B cell (primary cell): ENCODE data around the gene TRPC4AP. TPM values are rescaled to one million over a fixed set of nuclear protein-coding genes. Genes with fewer than 3 reads are reported as not detected.

Source experiments
- ATAC-seq: fragments of 200-7000 bp; cut with Tn5 transposase; one replicate; pipeline ENCODE4 v1.10.0; 2021; ENCODE audit warnings: low read depth, mild to moderate bottlenecking, moderate number of reproducible peaks, moderate library complexity
- CTCF ChIA-PET: fragments of 350-600 bp; sonication (Branson Sonifier 250); formaldehyde crosslinking; loops from one replicate; lab custom pipeline; 2021; ENCODE audit warnings: antibody characterized with exemption, inconsistent platforms; lab: Charles Lee
- POLR2A ChIA-PET: fragments of 350-600 bp; sonication (Branson Sonifier 250); formaldehyde crosslinking; loops from one replicate; lab custom pipeline; 2021; ENCODE audit warnings: antibody characterized with exemption; lab: Charles Lee
- DNase-seq: peaks from one replicate; pipeline ENCODE4 v3.0.0; 2013
- H2AFZ ChIP-seq: 2 replicates; pipeline ENCODE4 v1.6.1; 2012; ENCODE audit warnings: mild to moderate bottlenecking, low read depth, low read length; ENCODE audit not compliant: insufficient read depth, poor library complexity, severe bottlenecking
- H3K27ac ChIP-seq, 2 donors: 1 replicate in 1 of 2; 2 replicates in 1 of 2; pipeline ENCODE4 v1.5.1; 2012 to 2013; ENCODE audit warnings: low read length in 2 of 2, mild to moderate bottlenecking in 2 of 2, moderate library complexity in 1 of 2
- H3K27me3 ChIP-seq, 4 experiments: fragments of 200-600 bp in 1 of 4; sonication (generic) in 1 of 4; replicated peaks in 1 of 4; 1 replicate in 2 of 4; 2 replicates in 2 of 4; pipeline versions ENCODE4 v1.6.1 to v1.7.0; 2013 to 2016; ENCODE audit warnings: low read length in 3 of 4, mild to moderate bottlenecking in 2 of 4, mixed read lengths in 1 of 4, moderate library complexity in 1 of 4; ENCODE audit not compliant: insufficient read depth in 4 of 4, control insufficient read depth in 3 of 4; ENCODE audit errors: control extremely low read depth in 1 of 4
- H3K36me3 ChIP-seq, 2 experiments: replicated peaks in 1 of 2; 1 replicate in 1 of 2; 2 replicates in 1 of 2; pipeline versions ENCODE4 v1.6.1 to v1.7.1; 2013; ENCODE audit warnings: low read length in 1 of 2; ENCODE audit not compliant: insufficient read depth in 2 of 2, control insufficient read depth in 1 of 2; ENCODE audit errors: control extremely low read depth in 1 of 2, extremely low read depth in 1 of 2
- H3K4me1 ChIP-seq, 2 donors: fragments of 200-600 bp in 1 of 2; sonication (generic) in 1 of 2; 1 replicate in 1 of 2; 2 replicates in 1 of 2; pipeline versions ENCODE4 v1.5.1 to v1.6.1; 2013 to 2017; ENCODE audit warnings: low read length in 2 of 2; ENCODE audit not compliant: control insufficient read depth in 2 of 2, insufficient read depth in 2 of 2
- H3K4me2 ChIP-seq: replicated peaks from 2 replicates; pipeline ENCODE3; 2012; ENCODE audit warnings: mild to moderate bottlenecking, low read depth, low read length; ENCODE audit not compliant: poor library complexity, severe bottlenecking
- H3K4me3 ChIP-seq, 5 experiments: fragments of 200-600 bp in 1 of 5; sonication (generic) in 1 of 5; 1 replicate in 3 of 5; 2 replicates in 2 of 5; pipeline versions ENCODE4 v1.5.1 to v1.7.0; 2011 to 2016; ENCODE audit warnings: low read length in 4 of 5, mild to moderate bottlenecking in 4 of 5, low read depth in 2 of 5, control low read depth in 1 of 5, moderate library complexity in 1 of 5; ENCODE audit not compliant: insufficient read depth in 1 of 5; ENCODE audit errors: control extremely low read depth in 1 of 5, extremely low read depth in 1 of 5
- H3K79me2 ChIP-seq: fragments of 200-600 bp; sonication (generic); one replicate; pipeline ENCODE4 v1.6.0; 2016; ENCODE audit warnings: low read length; ENCODE audit not compliant: control insufficient read depth, insufficient read depth
- H3K9ac ChIP-seq: fragments of 200-600 bp; sonication (generic); 2 replicates; pipeline ENCODE4 v1.6.1; 2017; ENCODE audit warnings: mild to moderate bottlenecking, low read length, moderate library complexity
- H3K9me3 ChIP-seq, 3 donors: one replicate each; pipeline versions ENCODE4 v1.6.1 to v1.7.1; 2013; ENCODE audit warnings: low read length in 2 of 3; ENCODE audit not compliant: control insufficient read depth in 2 of 3, insufficient read depth in 1 of 3; ENCODE audit errors: control extremely low read depth in 1 of 3
- H4K20me1 ChIP-seq: 2 replicates; pipeline ENCODE4 v1.6.0; 2012; ENCODE audit warnings: mild to moderate bottlenecking, low read length; ENCODE audit not compliant: insufficient read depth, control insufficient read depth, poor library complexity, severe bottlenecking
- H3K27ac Mint-ChIP-seq: one replicate; pipeline ENCODE4 v1.8.0; 2021; ENCODE audit warnings: mixed read lengths
- H3K27me3 Mint-ChIP-seq: one replicate; pipeline ENCODE4 v1.8.0; 2021; ENCODE audit warnings: mixed read lengths
- H3K4me1 Mint-ChIP-seq: one replicate; pipeline ENCODE4 v1.8.0; 2021; ENCODE audit warnings: mixed read lengths
- H3K4me3 Mint-ChIP-seq: one replicate; pipeline ENCODE4 v1.8.0; 2021; ENCODE audit warnings: mixed read lengths
- H3K9me3 Mint-ChIP-seq: one replicate; pipeline ENCODE4 v1.8.0; 2022; ENCODE audit warnings: mixed read lengths; ENCODE audit not compliant: insufficient read depth
- CTCF ChIP-seq: fragments of 200-600 bp; IDR thresholded peaks from one replicate; pipeline ENCODE4 v1.8.0; 2022; ENCODE audit warnings: antibody characterized with exemption, mild to moderate bottlenecking
- EZH2 ChIP-seq: IDR thresholded peaks from 2 replicates; pipeline ENCODE4 v1.6.1; 2012; ENCODE audit warnings: borderline replicate concordance, low read depth, mild to moderate bottlenecking, moderate library complexity, low read length; ENCODE audit not compliant: insufficient read depth, poor library complexity, severe bottlenecking
- WGBS: methylation state at CpG from one replicate; pipeline ENCODE4 v1.1.5; 2013; ENCODE audit warnings: missing lambda C conversion rate; ENCODE audit not compliant: insufficient coverage; 5-methylcytosine and 5-hydroxymethylcytosine counted together
- intact Hi-C: fragments of 100-400 bp; cut with micrococcal nuclease; formaldehyde crosslinking; loops from one replicate; pipeline ENCODE4 v1.10.0; 2022
- polyA plus RNA-seq: library from polyadenylated mRNA; depleted of rRNA; stranded (reverse); fragments of >200 nt; gene quantifications from 2 replicates; pipeline ENCODE4 v1.2.3, GENCODE V29; 2012
- total RNA-seq, 2 donors: library from RNA; stranded (reverse); fragments of 120-200 nt in 1 of 2; gene quantifications; 1 replicate in 1 of 2; 2 replicates in 1 of 2; pipeline versions ENCODE4 v1.2.3 to v1.2.4, GENCODE V29; 2013 to 2022

The TRPC4AP gene
- total and polyA plus RNA-seq, 2 donors (not counting 1 experiment from before 2014, with no cell fraction given), result 62.5 to 73.2 TPM

GRCh38 chr20:35003211-35004031 lies 89.2 kb downstream of the TRPC4AP start:
- Mint-ChIP-seq H3K9me3 (no peaks in the 10 kb centered on the region), H3K27ac (no peak overlapping the region)
- WGBS, result 98% methylated on average over 20 of the region's 25 CpGs

More at GRCh38 chr20:35003211-35004031, 89.2 kb downstream of the TRPC4AP start:
- Mint-ChIP-seq H3K27me3 (no peaks in the 10 kb centered on the region), H3K4me3 (no peak overlapping the region), H3K4me1 (peaks cover 4% of the 10 kb centered on the region)
- ATAC-seq, result no peak
- Histone ChIP-seq H2AFZ (no peak overlapping the region), H3K27me3 (no peaks in the 10 kb centered on the region), H4K20me1 (no peaks in the 10 kb centered on the region), H3K9me3 (no peaks in the 10 kb centered on the region), H3K79me2 (no peaks in the 10 kb centered on the region), H3K4me2 (no peak overlapping the region), H3K36me3 (peaks cover 0 to 85% of the 10 kb centered on the region in 2 experiments), H3K27ac (no peak overlapping the region), H3K9ac (no peak overlapping the region), H3K4me1 (no peaks in the 10 kb centered on the region), H3K4me3 (no peak overlapping the region)
- intact Hi-C loops, result no loop called here
- ChIA-PET CTCF (no interaction called here), POLR2A (no interaction called here)
- no peak for DNase-seq
- no peak for TF ChIP-seq EZH2
- no peak for TF ChIP-seq CTCF
